ENCODE data around the gene UBA3.

GRCh38 chr3:69044608-69045007 lies 35.6 kb downstream of the UBA3 start:
- no peak for TF ChIP-seq CTCF (IDR thresholded peaks at IDR 0.05)
- TF ChIP-seq EP300 (IDR thresholded peaks at IDR 0.05), result no peak
